A673 (cell line): ENCODE results near the gene DLG2. TPM values are rescaled to one million over a fixed set of nuclear protein-coding genes. Genes with fewer than 3 reads are reported as not detected.

ENCODE experiments used
- BruUV-seq: library from RNA; stranded (reverse); fragments of 400-500 nt; replicated peaks from 2 replicates; lab custom pipeline; 2021; lab: Mats Ljungman, UMichigan
- CTCF ChIA-PET: fragments of 300-600 bp; sonication (Branson Sonifier 250); formaldehyde crosslinking; loops from one replicate; lab custom pipeline; 2022; ENCODE audit warnings: antibody characterized with exemption; lab: Charles Lee
- POLR2A ChIA-PET: fragments of 300-600 bp; sonication (Branson Sonifier 250); formaldehyde crosslinking; loops from one replicate; lab custom pipeline; 2022; ENCODE audit warnings: antibody characterized with exemption; ENCODE audit not compliant: low non-redundant PET; lab: Charles Lee
- DNase-seq: peaks from one replicate; pipeline ENCODE4 v3.0.0-alpha.2; 2015; ENCODE audit warnings: low spot score
- H3K27ac ChIP-seq: fragments of 200-600 bp; sonication (generic); 2 replicates; pipeline ENCODE4 v1.5.1; 2016; ENCODE audit warnings: mixed run types, low read depth, mild to moderate bottlenecking, mixed read lengths, antibody characterized with exemption, low read length; ENCODE audit not compliant: poor library complexity, severe bottlenecking
- H3K27me3 ChIP-seq: fragments of 200-600 bp; sonication (generic); replicated peaks from 2 replicates; pipeline ENCODE4 v1.6.1; 2017; ENCODE audit warnings: mixed run types, low read depth, mild to moderate bottlenecking, mixed read lengths, antibody characterized with exemption, low read length; ENCODE audit not compliant: insufficient read depth, poor library complexity
- H3K36me3 ChIP-seq: fragments of 200-600 bp; sonication (generic); 2 replicates; pipeline ENCODE4 v1.6.1; 2016; ENCODE audit warnings: mixed run types, mild to moderate bottlenecking, mixed read lengths, antibody characterized with exemption, low read length; ENCODE audit not compliant: insufficient read depth, poor library complexity, severe bottlenecking
- H3K4me1 ChIP-seq: fragments of 200-600 bp; sonication (generic); 2 replicates; pipeline ENCODE4 v1.6.1; 2017; ENCODE audit warnings: mixed run types, mild to moderate bottlenecking, mixed read lengths, antibody characterized with exemption, low read length; ENCODE audit not compliant: insufficient read depth, poor library complexity, severe bottlenecking
- H3K4me3 ChIP-seq: fragments of 200-600 bp; sonication (generic); 2 replicates; pipeline ENCODE4 v1.5.1; 2016; ENCODE audit warnings: low read depth, mixed run types, mild to moderate bottlenecking, mixed read lengths, low read length; ENCODE audit not compliant: poor library complexity, severe bottlenecking
- H3K9me3 ChIP-seq: fragments of 200-600 bp; sonication (generic); 2 replicates; pipeline ENCODE4 v1.6.1; 2016; ENCODE audit warnings: mixed run types, low read depth, mild to moderate bottlenecking, mixed read lengths, antibody characterized with exemption, low read length; ENCODE audit not compliant: poor library complexity, severe bottlenecking
- EZH2 ChIP-seq: fragments of 200-600 bp; sonication (generic); IDR thresholded peaks from 2 replicates; pipeline ENCODE4 v1.6.1; 2017; ENCODE audit warnings: borderline replicate concordance, low read depth, mild to moderate bottlenecking, mixed read lengths, antibody characterized with exemption, low read length; ENCODE audit not compliant: poor library complexity, severe bottlenecking
- intact Hi-C: fragments of 100-400 bp; cut with micrococcal nuclease; formaldehyde crosslinking; loops from one replicate; pipeline ENCODE4 v1.10.0; 2022; ENCODE audit not compliant: unreplicated experiment
- total RNA-seq: library from RNA; stranded (reverse); gene quantifications from 2 replicates; pipeline ENCODE4 v1.2.3, GENCODE V29; 2021
- TF ChIP-seq, protein P1 (sequence below): fragments of 300-800, 200-600 bp; sonication (generic); conservative IDR thresholded peaks from 2 replicates; pipeline ENCODE4 v1.5.1; 2017; ENCODE audit warnings: low read depth, mild to moderate bottlenecking, antibody characterized with exemption, low read length, moderate library complexity, mixed read lengths

Gene DLG2
- total RNA-seq, 1 experiment from 2014 or later, result 277 TPM

DNA sequence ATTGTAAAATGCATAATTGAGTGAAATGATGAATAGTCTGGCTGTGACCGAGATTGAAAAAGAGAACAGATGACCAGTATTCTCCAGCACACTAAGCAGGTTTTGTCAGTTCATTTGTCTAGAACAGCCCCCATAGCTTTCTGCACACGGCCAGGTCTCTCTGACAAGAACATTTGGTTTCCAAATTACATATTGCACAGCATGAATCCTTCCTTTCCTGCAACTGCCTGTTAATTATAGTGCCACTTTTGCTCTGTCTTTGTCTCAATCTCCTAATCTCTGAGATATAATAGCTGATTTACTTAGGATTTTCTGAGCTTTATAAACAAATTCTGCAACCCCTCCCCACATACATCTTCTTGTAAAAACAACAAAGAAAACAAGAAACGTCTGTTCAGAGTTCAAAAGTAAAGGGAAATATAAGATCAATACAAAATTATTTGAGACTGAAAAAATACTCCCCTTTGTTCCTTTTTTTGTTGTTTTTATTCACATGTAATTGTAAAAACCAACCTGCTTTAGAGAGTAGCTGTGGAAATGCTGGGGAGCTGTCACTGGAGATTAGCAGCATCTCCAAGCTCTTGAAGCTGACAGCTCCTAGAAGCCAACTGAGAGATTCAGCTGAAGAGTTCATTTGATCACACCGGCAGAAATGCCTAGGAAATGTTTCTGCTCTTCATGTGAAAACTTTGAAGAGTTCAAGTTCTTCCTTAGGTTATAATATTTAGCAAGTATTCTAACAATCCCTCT, 998.1 kb downstream of the DLG2 start:
- no peaks in the 10 kb centered on the region for H3K27me3 ChIP-seq
- H3K36me3 ChIP-seq, result no peaks in the 10 kb centered on the region
- POLR2A ChIA-PET, result no interaction called here
- no peaks in the 10 kb centered on the region for H3K4me1 ChIP-seq
- TF ChIP-seq EZH2, result no peak
- TF ChIP-seq, protein P1, sequence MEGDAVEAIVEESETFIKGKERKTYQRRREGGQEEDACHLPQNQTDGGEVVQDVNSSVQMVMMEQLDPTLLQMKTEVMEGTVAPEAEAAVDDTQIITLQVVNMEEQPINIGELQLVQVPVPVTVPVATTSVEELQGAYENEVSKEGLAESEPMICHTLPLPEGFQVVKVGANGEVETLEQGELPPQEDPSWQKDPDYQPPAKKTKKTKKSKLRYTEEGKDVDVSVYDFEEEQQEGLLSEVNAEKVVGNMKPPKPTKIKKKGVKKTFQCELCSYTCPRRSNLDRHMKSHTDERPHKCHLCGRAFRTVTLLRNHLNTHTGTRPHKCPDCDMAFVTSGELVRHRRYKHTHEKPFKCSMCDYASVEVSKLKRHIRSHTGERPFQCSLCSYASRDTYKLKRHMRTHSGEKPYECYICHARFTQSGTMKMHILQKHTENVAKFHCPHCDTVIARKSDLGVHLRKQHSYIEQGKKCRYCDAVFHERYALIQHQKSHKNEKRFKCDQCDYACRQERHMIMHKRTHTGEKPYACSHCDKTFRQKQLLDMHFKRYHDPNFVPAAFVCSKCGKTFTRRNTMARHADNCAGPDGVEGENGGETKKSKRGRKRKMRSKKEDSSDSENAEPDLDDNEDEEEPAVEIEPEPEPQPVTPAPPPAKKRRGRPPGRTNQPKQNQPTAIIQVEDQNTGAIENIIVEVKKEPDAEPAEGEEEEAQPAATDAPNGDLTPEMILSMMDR, result no peak
- H3K9me3 ChIP-seq, result no peaks in the 10 kb centered on the region
- no peak overlapping the region for H3K27ac ChIP-seq
- CTCF ChIA-PET, result no interaction called here
- intact Hi-C loops, result no loop called here
- peak; percentile 39 for DNase-seq
- no peak overlapping the region for H3K4me3 ChIP-seq
- BruUV-seq, result no TSS peak

DNA sequence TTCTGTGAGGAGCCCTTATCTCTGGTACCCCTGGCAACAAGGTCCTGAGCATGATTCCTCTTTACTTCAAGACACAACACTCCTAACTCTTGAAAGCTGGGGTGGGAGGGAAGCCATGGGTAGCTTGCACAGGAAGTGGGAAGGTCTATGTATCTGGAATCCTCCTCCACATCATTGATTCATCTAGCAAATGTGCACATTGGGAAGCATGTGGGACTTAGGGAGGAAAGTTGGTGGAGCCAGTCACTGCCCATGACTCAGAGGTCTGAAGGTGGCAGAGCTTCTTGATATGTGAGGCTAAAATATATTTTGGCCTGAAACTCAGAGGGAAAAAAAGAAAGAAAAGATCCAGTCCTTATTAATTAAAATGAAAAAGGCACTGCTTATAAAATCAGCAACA, 1000.9 kb downstream of the DLG2 start:
- no peak overlapping the region for H3K4me3 ChIP-seq
- TF ChIP-seq EZH2, result no peak
- TF ChIP-seq, protein P1, result no peak
- no TSS peak for BruUV-seq
- H3K36me3 ChIP-seq, result no peaks in the 10 kb centered on the region
- H3K27me3 ChIP-seq, result no peaks in the 10 kb centered on the region
- intact Hi-C loops, result no loop called here
- no peak for DNase-seq
- no peaks in the 10 kb centered on the region for H3K4me1 ChIP-seq
- no peaks in the 10 kb centered on the region for H3K9me3 ChIP-seq
- H3K27ac ChIP-seq, result no peak overlapping the region
- CTCF ChIA-PET, result no interaction called here
- POLR2A ChIA-PET, result no interaction called here

DNA sequence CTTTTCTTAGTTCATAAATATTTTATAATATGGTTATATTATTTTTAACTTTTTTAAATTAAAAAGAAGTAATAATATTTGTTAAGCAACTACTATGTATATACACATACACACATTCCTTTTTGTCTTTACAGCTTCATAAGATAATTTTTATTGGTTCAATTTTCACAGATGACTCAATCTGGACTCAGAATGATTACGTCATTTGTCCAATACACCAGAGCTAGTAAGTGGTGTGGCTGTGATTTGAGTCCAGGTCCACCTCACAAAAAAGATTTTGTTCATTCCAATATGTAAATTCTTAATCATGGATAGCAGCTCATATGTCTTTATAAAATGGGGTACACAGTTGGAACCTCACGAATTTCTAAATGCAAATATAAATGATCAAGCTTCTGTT, 1014.5 kb downstream of the DLG2 start:
- H3K36me3 ChIP-seq, result no peaks in the 10 kb centered on the region
- no peak overlapping the region for H3K4me3 ChIP-seq
- no peak overlapping the region for H3K27ac ChIP-seq
- CTCF ChIA-PET, result no interaction called here
- no peak for TF ChIP-seq EZH2
- TF ChIP-seq, protein P1, result no peak
- H3K4me1 ChIP-seq, result no peaks in the 10 kb centered on the region
- no TSS peak for BruUV-seq
- no peaks in the 10 kb centered on the region for H3K9me3 ChIP-seq
- intact Hi-C loops, result no loop called here
- POLR2A ChIA-PET, result no interaction called here
- no peaks in the 10 kb centered on the region for H3K27me3 ChIP-seq
- DNase-seq, result no peak
